ELF-1 (cell line): Measurements from ENCODE around the gene POU6F1.
"Not testable (repeated sequence)": the region's sequence is repeated elsewhere in the genome, so short reads cannot be mapped to it uniquely, and the experiment has no call there.

Experiments used
- DNase-seq: peaks from one replicate; pipeline ENCODE4 v3.0.0-alpha.2; 2016; ENCODE audit warnings: low read depth, low spot score

POU6F1 gene, protein sequence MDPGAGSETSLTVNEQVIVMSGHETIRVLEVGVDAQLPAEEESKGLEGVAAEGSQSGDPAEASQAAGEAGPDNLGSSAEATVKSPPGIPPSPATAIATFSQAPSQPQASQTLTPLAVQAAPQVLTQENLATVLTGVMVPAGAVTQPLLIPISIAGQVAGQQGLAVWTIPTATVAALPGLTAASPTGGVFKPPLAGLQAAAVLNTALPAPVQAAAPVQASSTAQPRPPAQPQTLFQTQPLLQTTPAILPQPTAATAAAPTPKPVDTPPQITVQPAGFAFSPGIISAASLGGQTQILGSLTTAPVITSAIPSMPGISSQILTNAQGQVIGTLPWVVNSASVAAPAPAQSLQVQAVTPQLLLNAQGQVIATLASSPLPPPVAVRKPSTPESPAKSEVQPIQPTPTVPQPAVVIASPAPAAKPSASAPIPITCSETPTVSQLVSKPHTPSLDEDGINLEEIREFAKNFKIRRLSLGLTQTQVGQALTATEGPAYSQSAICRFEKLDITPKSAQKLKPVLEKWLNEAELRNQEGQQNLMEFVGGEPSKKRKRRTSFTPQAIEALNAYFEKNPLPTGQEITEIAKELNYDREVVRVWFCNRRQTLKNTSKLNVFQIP

DNA sequence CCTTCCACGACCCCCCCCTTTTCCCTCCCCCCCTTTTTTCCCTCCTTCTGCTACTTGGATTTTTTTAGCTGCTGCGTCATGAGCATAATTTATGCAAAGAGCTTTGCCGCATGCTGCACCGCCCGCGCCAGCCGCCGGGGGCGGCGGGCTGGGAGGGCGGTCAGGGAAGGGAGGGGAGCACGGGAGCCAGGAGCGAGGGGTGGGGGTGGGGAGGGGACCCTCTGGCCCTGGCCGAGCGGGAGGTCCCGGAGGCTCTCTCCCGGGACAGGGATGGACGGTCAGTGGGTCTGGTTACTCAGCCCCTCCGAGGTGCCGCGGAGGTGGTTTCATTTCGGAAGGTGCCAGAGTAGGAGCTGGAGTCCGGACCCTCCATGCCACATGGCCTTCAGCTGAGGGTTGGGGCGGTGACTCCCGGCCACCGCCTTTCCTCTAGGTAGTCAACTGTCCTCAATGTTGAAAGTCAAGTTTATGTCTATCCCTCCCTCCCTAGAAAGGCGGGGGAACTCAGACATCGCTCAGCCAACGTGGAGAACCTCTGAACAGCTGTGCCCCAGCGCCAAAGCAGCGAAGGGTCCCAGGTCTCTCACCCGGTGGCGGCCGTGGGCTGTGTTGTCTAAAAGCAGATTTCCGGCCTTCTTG lies at the start of gene POU6F1:
POU6F1 (minus strand) TSS at position 95 of the 639 bp plus-strand sequence. CDS start 11,226 bp downstream, outside the sequence.
- peak; percentile 83 for DNase-seq

DNA sequence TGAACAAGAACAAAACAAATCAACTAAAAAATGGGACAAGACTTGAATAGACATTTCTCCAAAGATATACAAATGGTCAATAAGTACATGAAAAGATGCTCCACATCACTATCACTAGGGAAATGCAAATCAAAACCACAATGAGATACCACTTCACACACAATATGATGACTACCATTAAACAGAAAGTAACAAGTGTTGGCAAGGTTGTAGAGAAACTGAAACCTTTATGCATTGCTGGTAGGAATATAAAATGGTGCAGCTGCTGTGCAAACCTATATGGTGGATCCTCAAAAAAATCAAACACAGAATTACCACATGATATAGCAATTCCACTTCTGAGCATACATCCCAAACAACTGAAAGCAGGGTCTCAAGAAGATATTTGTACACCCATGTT lies 47.2 kb upstream of the POU6F1 start:
- DNase-seq: no peak

GRCh38 chr12:51264297-51264696 lies 46.4 kb upstream of the POU6F1 start:
- no peak for DNase-seq

DNA sequence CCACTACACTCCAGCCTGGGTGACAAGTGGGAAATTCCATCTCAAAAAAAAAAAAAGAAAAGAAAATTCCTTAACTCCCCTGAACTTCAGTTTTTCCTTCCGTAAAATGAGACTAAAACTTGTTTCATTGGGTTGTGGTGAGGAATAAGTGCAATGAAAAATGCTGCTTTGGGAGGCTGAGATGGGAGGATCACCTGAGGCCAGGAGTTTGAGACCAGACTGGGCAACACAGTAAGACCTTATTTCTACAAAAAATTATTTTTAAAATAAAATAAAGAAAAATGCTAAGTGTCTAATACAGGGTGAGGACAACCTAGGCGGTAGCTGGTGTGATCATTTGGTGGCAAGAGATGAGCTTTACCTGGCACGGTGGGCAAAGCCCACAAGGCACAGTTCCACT lies 45.5 kb upstream of the POU6F1 start:
- DNase-seq: no peak

GRCh38 chr12:51262758-51263177 lies 44.9 kb upstream of the POU6F1 start:
- DNase-seq: peak; percentile 24

DNA sequence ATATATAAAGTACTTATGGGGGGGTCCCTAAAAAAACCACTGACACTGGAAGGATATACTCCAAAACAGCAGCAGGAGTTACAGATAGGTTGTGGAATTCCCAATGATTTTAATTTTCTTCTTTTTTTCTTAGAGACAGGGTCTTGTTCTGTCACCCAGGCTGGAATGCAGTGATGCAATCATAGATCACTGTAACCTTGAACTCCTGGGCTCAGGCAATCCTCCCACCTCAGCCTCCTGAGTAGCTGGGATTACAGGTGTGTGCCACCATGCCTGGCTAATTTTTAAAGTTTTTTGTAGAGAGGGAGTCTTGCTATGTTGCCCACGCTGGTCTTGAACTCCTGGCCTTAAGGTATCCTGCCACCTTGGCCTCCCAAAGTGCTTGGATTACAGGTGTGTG lies 41.7 kb upstream of the POU6F1 start:
- not testable (repeated sequence) for DNase-seq

DNA sequence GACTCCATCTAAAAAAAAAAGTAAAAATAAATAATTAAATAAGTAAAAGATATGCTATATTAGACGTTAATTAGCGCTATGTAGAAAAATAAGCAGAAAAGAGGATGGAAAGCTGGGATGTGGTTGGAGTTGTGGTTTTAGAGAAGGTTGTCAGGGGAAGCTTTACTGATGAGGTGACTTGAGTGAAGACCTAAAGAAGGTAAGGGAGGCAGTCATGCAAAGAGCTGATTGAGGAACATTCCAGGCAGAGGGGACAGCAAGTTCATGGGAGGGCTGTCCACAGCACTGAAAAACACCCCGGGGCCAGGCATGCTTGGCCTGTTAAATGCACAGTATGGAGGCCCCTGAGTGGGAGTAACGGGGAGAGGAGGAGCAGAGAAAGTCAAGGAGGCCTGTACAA lies 36.7 kb upstream of the POU6F1 start:
- DNase-seq: no peak

- DNase-seq: no peak
Measured at GRCh38 chr12:51253276-51253675, 35.4 kb upstream of the POU6F1 start.

DNA sequence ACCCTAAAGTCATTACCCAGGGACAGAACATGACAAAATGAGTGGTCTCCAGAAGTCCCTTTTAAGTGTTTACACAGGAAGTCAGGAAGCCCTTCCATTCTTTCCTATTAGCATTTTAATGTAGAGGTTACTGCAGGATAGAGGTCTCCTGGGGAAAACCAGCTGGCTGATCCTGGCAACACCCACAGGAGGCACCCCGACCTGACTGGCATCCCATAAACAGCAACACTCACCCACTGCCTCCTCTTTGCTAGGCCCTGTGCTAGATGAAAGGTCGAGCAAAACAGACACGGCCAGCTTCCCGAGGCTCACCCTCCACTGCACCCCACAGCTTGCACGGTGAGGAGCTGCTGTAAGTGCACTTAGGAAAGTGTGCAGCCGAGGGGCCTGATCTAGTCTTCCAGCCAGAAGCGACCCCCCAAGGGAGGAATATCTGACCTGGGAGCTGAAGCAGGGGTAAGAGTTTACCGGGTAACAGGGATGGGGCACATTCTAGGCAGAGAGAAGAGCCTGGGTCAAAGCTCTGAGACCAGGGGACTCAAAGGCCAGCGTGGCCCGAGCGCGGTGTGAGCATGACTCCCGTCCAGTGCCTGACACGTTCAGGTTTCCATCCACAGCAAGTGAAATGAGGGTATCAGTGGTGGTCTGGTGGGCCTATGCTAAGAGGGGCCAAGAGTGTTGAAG lies 29.8 kb upstream of the POU6F1 start:
- DNase-seq: no peak

DNA sequence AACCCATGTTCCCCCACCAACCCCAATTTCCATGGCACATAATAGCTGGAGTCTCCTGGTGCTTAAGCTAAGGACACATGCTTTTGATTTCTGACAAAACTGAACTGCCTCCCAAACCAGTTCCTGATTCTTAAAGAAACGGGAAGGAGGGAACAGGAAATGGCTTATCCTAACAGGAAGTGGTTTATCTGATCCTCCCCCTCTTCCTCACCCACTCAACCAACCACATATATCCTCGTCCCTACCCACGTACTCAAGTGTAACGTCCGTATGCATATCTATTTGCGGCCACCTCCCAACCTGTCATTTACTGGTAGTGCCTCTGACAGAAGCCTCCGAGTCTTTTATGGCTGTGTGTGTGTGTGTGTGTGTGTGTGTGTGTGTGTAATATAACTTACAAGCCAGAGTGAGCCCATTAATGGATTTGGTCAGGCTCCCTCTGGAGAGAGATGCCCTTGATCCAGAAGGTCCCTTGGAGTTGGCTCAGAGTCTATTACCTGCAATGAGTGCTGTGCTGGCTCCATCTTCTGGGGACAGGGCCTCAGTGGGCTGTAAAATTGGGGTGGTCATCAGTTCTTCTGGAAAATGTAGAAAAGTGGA lies 28.5 kb upstream of the POU6F1 start:
- DNase-seq: no peak

DNA sequence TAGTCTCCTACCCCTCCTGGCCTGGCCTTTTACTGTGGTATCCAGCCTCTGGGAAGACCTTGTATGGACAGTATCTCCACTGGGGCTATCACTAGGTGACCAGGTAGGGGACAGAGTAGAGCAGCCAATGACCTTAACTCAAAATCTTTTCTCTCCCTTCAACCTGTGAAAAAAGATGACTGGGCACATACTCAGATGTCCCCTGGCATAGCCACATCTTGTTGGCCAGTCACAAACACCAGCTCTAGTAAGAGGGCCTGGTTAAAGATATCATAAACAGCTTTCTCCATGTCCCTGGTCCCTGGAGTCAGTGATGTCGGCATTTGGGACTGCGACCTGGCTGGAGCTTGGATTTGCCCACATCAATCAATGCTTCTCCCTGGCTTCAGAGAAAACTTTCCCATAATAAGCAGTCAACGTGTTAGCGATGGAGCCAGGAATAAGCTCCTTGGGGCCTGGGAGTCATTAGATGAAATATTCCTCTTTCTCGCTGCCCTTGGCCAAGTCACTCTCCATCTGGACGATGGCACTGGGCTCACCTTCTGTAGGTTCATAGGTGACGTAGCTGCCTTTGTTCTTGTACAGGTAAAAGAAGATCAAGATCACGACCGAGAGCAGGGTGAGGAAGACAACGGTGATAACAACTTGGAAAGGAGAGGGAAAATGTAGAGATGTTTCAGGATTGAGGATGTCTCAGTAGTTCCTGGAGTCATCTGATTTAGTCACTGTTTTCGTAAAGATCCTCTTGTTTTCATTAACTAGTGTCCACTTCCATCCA lies 27.8 kb upstream of the POU6F1 start:
- no peak for DNase-seq

DNA sequence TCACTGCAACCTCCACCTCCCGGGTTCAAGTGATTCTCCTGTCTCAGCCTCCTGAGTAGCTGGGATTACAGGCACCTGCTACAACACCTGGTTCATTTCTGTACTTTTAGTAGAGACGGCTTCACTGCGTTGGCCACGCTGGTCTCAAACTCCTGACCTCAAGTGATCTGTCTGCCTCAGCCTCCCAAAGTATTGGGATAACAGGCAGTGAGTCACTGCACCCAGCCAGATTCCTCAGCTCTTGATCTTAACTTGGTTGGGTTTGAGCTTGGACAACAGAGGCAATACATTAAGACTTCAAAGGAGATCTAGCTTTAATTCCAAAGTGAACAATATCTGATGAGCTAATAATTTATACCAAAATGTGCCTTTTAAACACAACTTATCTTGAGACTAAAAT lies 26.4 kb upstream of the POU6F1 start:
- no peak for DNase-seq

DNA sequence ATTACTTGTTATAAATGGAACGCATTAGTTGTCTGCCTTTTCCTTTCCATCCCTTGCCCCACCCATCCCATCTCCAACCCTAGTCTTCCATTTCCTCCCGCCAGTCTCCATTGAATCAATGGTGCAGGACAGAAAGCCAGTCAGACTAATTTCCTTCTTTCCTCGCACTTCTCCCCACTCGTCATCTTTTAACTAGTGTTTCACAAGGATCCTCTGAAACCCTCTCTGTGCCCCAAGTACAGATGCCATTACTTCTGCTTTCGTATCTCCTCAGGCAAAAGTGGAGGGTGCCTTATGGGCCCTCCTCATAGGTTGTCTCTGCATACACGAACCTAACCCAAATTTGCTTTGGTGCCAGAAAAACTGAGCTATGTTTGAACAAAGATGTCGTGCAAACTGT lies 25.0 kb upstream of the POU6F1 start:
- DNase-seq: no peak

GRCh38 chr12:51242120-51242519 lies 24.3 kb upstream of the POU6F1 start:
- no peak for DNase-seq

DNA sequence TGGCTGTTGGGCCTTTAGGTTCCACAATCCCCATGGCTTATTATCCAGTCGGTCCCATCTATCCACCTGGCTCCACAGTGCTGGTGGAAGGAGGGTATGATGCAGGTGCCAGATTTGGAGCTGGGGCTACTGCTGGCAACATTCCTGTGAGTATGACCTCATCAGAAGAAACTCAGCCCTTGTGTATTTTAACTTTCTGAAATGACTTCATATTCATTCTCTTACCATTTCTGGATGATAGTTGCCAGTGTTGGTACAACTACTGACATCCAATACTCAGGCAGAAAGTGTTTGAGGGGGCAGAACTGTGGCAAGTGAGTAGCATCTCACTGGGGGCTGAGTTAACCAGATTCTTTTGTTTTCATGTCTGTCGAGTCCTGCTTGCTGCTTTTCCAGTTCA lies 23.1 kb upstream of the POU6F1 start:
- no peak for DNase-seq

DNA sequence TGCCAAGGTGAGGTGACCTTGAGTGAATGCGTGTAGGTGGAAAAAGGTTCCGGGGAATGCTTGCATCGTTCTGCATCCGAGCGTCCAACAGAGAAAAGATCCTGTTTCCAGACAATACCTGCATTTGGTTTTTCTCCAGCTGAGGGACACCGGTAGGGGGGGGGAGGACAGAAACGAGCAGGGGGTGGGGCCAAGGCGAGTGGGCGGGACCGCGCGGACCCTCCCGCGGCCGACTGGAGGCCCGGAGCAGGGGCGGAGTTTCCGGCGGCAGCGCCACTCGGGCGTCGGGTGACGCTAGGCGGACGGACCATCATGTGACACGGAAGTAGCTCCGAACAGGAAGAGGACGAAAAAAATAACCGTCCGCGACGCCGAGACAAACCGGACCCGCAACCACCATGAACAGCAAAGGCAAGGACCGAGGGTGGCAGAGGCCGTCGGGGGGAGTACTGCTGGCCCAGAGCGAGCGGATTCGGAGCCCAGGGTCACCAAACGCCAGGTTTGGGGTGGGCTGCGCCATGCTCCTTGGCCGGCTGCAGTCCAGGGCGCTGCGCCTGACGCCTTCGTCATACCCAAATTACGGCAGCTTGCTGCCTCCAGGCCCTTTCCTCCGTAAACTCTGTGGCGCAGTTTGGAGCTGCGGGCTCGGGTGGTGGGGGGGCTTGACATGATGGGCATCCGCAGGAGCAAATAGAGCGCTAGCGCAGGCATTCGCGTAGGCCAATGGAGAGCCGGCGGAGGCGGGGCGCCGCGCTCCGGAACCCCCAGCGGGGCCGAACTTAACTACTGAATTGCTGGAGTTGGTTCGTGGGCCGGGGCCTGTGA lies 20.9 kb upstream of the POU6F1 start, which contains the start of gene DAZAP2:
DAZAP2 (plus strand) TSS at position 317 of the 825 bp plus-strand sequence; CDS start at position 399, 82 bp downstream.
- peak; percentile 98 for DNase-seq

GRCh38 chr12:51238037-51238509 lies 20.2 kb upstream of the POU6F1 start:
- no peak for DNase-seq

DNA sequence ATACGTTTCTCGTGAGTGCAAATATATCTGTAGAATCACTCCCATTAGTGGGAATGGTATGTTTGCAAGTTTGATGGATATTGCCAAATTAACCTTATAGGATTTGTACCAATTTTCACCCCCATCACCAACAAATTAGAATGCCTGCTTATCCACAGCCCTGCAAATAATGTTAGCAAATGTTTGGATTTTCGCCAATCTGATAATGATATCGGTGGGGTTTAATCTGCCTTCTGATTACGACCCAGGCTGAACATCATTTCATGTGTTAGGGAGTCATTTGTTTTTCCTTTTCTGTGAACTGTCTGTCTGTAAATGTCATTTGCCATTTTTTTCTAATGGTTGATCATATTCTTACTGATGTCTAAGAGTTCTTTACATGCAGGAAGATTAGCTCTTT lies 16.7 kb upstream of the POU6F1 start:
- DNase-seq: no peak

- no peak for DNase-seq
Measured at GRCh38 chr12:51232642-51233041, 14.8 kb upstream of the POU6F1 start.
